Activated T-helper 2 cell treated with anti-CD3 and anti-CD28 coated beads, Interferon-gamma antibody, Interleukin-2, Interleukin-4, amounts not matched to agents 10 μg/mL and 5 μg/mL and 100 μg/mL, durations not matched to agents 14 hours and 24 hours and 36 hours (primary cell): ENCODE results near the gene SYAP1. TPM values are rescaled to one million over a fixed set of nuclear protein-coding genes. Genes with fewer than 3 reads are reported as not detected.
"Not testable (repeated sequence)": the region's sequence is repeated elsewhere in the genome, so short reads cannot be mapped to it uniquely, and the experiment has no call there.

Source experiments
- DNase-seq: peaks from one replicate; pipeline ENCODE4 v3.0.0; 2021; ENCODE audit warnings: low spot score
- H3K27ac Mint-ChIP-seq: one replicate; pipeline ENCODE4 v1.8.0; 2021; ENCODE audit warnings: mixed read lengths
- H3K27me3 Mint-ChIP-seq: one replicate; pipeline ENCODE4 v1.8.0; 2021; ENCODE audit warnings: low read depth, mixed read lengths
- H3K36me3 Mint-ChIP-seq: one replicate; pipeline ENCODE4 v1.8.0; 2021; ENCODE audit warnings: low read depth, mixed read lengths
- H3K4me1 Mint-ChIP-seq: one replicate; pipeline ENCODE4 v1.8.0; 2021; ENCODE audit warnings: low read depth, mixed read lengths
- H3K4me3 Mint-ChIP-seq: one replicate; pipeline ENCODE4 v1.8.0; 2021; ENCODE audit warnings: low read depth, mild to moderate bottlenecking, moderate library complexity, mixed read lengths
- H3K9me3 Mint-ChIP-seq: one replicate; pipeline ENCODE4 v1.8.0; 2021; ENCODE audit warnings: mixed read lengths
- intact Hi-C: fragments of 100-400 bp; cut with micrococcal nuclease; formaldehyde crosslinking; loops from one replicate; pipeline ENCODE4 v1.15.1; 2023
- total RNA-seq: library from RNA; stranded (reverse); gene quantifications from 2 replicates; pipeline ENCODE4 v1.2.3, GENCODE V29; 2022

Gene SYAP1
- total RNA-seq, 1 donor from 2014 or later = 22.6 TPM

- intact Hi-C loops = no loop called here
- no peak for DNase-seq
- peaks cover 14% of the 10 kb centered on the region for H3K36me3 Mint-ChIP-seq
- H3K27ac Mint-ChIP-seq = no peak overlapping the region
- no peaks in the 10 kb centered on the region for H3K9me3 Mint-ChIP-seq
- H3K27me3 Mint-ChIP-seq = no peaks in the 10 kb centered on the region
- no peak overlapping the region for H3K4me3 Mint-ChIP-seq
- peaks cover 6% of the 10 kb centered on the region for H3K4me1 Mint-ChIP-seq
These were observed 13.6 kb downstream of the SYAP1 start for GRCh38 chrX:16733013-16733412.

- H3K4me3 Mint-ChIP-seq = no peak overlapping the region
- no peaks in the 10 kb centered on the region for H3K27me3 Mint-ChIP-seq
- H3K27ac Mint-ChIP-seq = no peak overlapping the region
- no peaks in the 10 kb centered on the region for H3K9me3 Mint-ChIP-seq
- intact Hi-C loops = no loop called here
- peaks cover 6% of the 10 kb centered on the region for H3K4me1 Mint-ChIP-seq
- DNase-seq = no peak
- peaks cover 20% of the 10 kb centered on the region for H3K36me3 Mint-ChIP-seq
These were observed 17.6 kb downstream of the SYAP1 start for GRCh38 chrX:16737024-16737423.

- Mint-ChIP-seq H3K4me1 (no peaks in the 10 kb centered on the region), H3K27ac (no peak overlapping the region), H3K4me3 (no peak overlapping the region), H3K9me3 (no peaks in the 10 kb centered on the region), H3K27me3 (no peaks in the 10 kb centered on the region), H3K36me3 (peaks cover 29% of the 10 kb centered on the region)
- no peak for DNase-seq
- intact Hi-C loops = no loop called here
These were observed 20.2 kb downstream of the SYAP1 start for GRCh38 chrX:16739574-16739973.

GRCh38 chrX:16743604-16744325 lies 24.4 kb downstream of the SYAP1 start:
- H3K27ac Mint-ChIP-seq = no peak overlapping the region
- H3K4me1 Mint-ChIP-seq = no peaks in the 10 kb centered on the region
- no peak for DNase-seq
- H3K36me3 Mint-ChIP-seq = peaks cover 21% of the 10 kb centered on the region
- intact Hi-C loops = no loop called here
- no peaks in the 10 kb centered on the region for H3K27me3 Mint-ChIP-seq
- H3K9me3 Mint-ChIP-seq = no peaks in the 10 kb centered on the region
- no peak overlapping the region for H3K4me3 Mint-ChIP-seq

GRCh38 chrX:16745102-16745501 lies 25.7 kb downstream of the SYAP1 start:
- H3K4me1 Mint-ChIP-seq = no peaks in the 10 kb centered on the region
- peaks cover 26% of the 10 kb centered on the region for H3K36me3 Mint-ChIP-seq
- H3K27ac Mint-ChIP-seq = no peak overlapping the region
- H3K27me3 Mint-ChIP-seq = no peaks in the 10 kb centered on the region
- no peaks in the 10 kb centered on the region for H3K9me3 Mint-ChIP-seq
- no peak overlapping the region for H3K4me3 Mint-ChIP-seq
- DNase-seq = no peak
- intact Hi-C loops = no loop called here

- H3K27me3 Mint-ChIP-seq = no peaks in the 10 kb centered on the region
- H3K4me1 Mint-ChIP-seq = no peaks in the 10 kb centered on the region
- DNase-seq = no peak
- no peak overlapping the region for H3K4me3 Mint-ChIP-seq
- intact Hi-C loops = no loop called here
- peaks cover 30% of the 10 kb centered on the region for H3K36me3 Mint-ChIP-seq
- no peaks in the 10 kb centered on the region for H3K9me3 Mint-ChIP-seq
- no peak overlapping the region for H3K27ac Mint-ChIP-seq
These were observed 26.2 kb downstream of the SYAP1 start for GRCh38 chrX:16745659-16746058.

- Mint-ChIP-seq H3K4me1 (no peaks in the 10 kb centered on the region), H3K27me3 (no peaks in the 10 kb centered on the region), H3K4me3 (no peak overlapping the region), H3K9me3 (no peaks in the 10 kb centered on the region), H3K36me3 (peaks cover 31% of the 10 kb centered on the region), H3K27ac (no peak overlapping the region)
- intact Hi-C loops = no loop called here
- DNase-seq = no peak
These were observed 29.0 kb downstream of the SYAP1 start for GRCh38 chrX:16748425-16748824.

GRCh38 chrX:16750136-16750535 lies 30.7 kb downstream of the SYAP1 start:
- Mint-ChIP-seq H3K27ac (no peak overlapping the region), H3K4me1 (no peaks in the 10 kb centered on the region), H3K36me3 (peaks cover 37% of the 10 kb centered on the region), H3K27me3 (no peaks in the 10 kb centered on the region), H3K4me3 (no peak overlapping the region), H3K9me3 (no peaks in the 10 kb centered on the region)
- intact Hi-C loops = no loop called here
- no peak for DNase-seq

- H3K36me3 Mint-ChIP-seq = peaks cover 42% of the 10 kb centered on the region
- no peaks in the 10 kb centered on the region for H3K27me3 Mint-ChIP-seq
- no peaks in the 10 kb centered on the region for H3K4me1 Mint-ChIP-seq
- DNase-seq = no peak
- no peak overlapping the region for H3K27ac Mint-ChIP-seq
- H3K4me3 Mint-ChIP-seq = no peak overlapping the region
- no peaks in the 10 kb centered on the region for H3K9me3 Mint-ChIP-seq
- intact Hi-C loops = no loop called here
These were observed 34.6 kb downstream of the SYAP1 start for GRCh38 chrX:16754019-16754418.

- intact Hi-C loops = no loop called here
- no peak for DNase-seq
- H3K27me3 Mint-ChIP-seq = no peaks in the 10 kb centered on the region
- H3K36me3 Mint-ChIP-seq = peaks cover 34% of the 10 kb centered on the region
- no peak overlapping the region for H3K4me3 Mint-ChIP-seq
- H3K27ac Mint-ChIP-seq = no peak overlapping the region
- H3K4me1 Mint-ChIP-seq = no peaks in the 10 kb centered on the region
- H3K9me3 Mint-ChIP-seq = no peaks in the 10 kb centered on the region
These were observed 37.3 kb downstream of the SYAP1 start for GRCh38 chrX:16756724-16757123.

- intact Hi-C loops, DNase-seq, H3K4me1 Mint-ChIP-seq, H3K27me3 Mint-ChIP-seq, H3K4me3 Mint-ChIP-seq, H3K27ac Mint-ChIP-seq, H3K9me3 Mint-ChIP-seq, H3K36me3 Mint-ChIP-seq: not testable (repeated sequence)
These were observed 42.1 kb downstream of the SYAP1 start for GRCh38 chrX:16761500-16761899.

- Mint-ChIP-seq H3K36me3 (peaks cover 3% of the 10 kb centered on the region), H3K9me3 (no peaks in the 10 kb centered on the region), H3K27ac (no peak overlapping the region), H3K4me1 (no peaks in the 10 kb centered on the region), H3K27me3 (no peaks in the 10 kb centered on the region), H3K4me3 (no peak overlapping the region)
- DNase-seq = no peak
- intact Hi-C loops = no loop called here
These were observed 43.2 kb downstream of the SYAP1 start for GRCh38 chrX:16762579-16762978.

- no peak overlapping the region for H3K4me3 Mint-ChIP-seq
- no peak overlapping the region for H3K27ac Mint-ChIP-seq
- no peaks in the 10 kb centered on the region for H3K4me1 Mint-ChIP-seq
- no peaks in the 10 kb centered on the region for H3K27me3 Mint-ChIP-seq
- H3K9me3 Mint-ChIP-seq = no peaks in the 10 kb centered on the region
- DNase-seq = no peak
- peaks cover 3% of the 10 kb centered on the region for H3K36me3 Mint-ChIP-seq
- intact Hi-C loops = no loop called here
These were observed 46.2 kb downstream of the SYAP1 start for GRCh38 chrX:16765594-16765993.
